Measurements from ENCODE around the gene DNAJC11. TPM values are rescaled to one million over a fixed set of nuclear protein-coding genes. Genes with fewer than 3 reads are reported as not detected.

The DNAJC11 gene
- total and polyA plus RNA-seq, 2 experiments from 2014 or later = 28.9 to 40.6 TPM

GRCh38 chr1:6627841-6628545, 73.6 kb downstream of the DNAJC11 start:
- no peak overlapping the region for H2AFZ ChIP-seq
- H4K20me1 ChIP-seq (ENCODE audit: insufficient read depth) = no peaks in the 10 kb centered on the region
- no peak for DNase-seq
- no peak overlapping the region for H3K27ac ChIP-seq
- H3K4me3 ChIP-seq = no peak overlapping the region
- in situ Hi-C loops (cut with MboI) = no loop called here
- H3K9me2 ChIP-seq (ENCODE audit: insufficient read depth) = no peaks in the 10 kb centered on the region
- peaks cover 17% of the 10 kb centered on the region for H3F3A ChIP-seq (ENCODE audit: insufficient read depth)
- H3K4me2 ChIP-seq (ENCODE audit: unreplicated experiment) = no peak overlapping the region
- peaks cover 52% of the 10 kb centered on the region for H3K79me2 ChIP-seq (ENCODE audit: insufficient read depth)
- H3K36me3 ChIP-seq (ENCODE audit: low read depth) = 0 out of 2 replicates have a peak, but pooled peaks cover 4% of the 10 kb centered on the region
- H3K9ac ChIP-seq = no peak overlapping the region
- no peaks in the 10 kb centered on the region for H3K4me1 ChIP-seq (ENCODE audit: insufficient read depth)
- TF ChIP-seq EZH2 (IDR thresholded peaks at IDR 0.05; ENCODE audit: insufficient read depth, poor library complexity, severe bottlenecking) (no peak), EZH2phosphoT487 (IDR thresholded peaks at IDR 0.05; ENCODE audit: insufficient read depth, low read depth) (no peak)
- H3K9me3 ChIP-seq (ENCODE audit: low read depth) = no peaks in the 10 kb centered on the region
- no peaks in the 10 kb centered on the region for H3K27me3 ChIP-seq (replicated peaks; ENCODE audit: insufficient read depth)
- 91 to 93% methylated on average over 21 of the region's 21 CpGs for WGBS, 2 experiments (ENCODE audit: low coverage in 1 of 2, low lambda C conversion rate in 2 of 2, missing lambda C conversion rate in 2 of 2)

GRCh38 chr1:6627031-6627430, 74.6 kb downstream of the DNAJC11 start:
- in situ Hi-C loops (cut with MboI) = no loop called here
- no peaks in the 10 kb centered on the region for H4K20me1 ChIP-seq (ENCODE audit: insufficient read depth)

GRCh38 chr1:6625584-6626149, 75.9 kb downstream of the DNAJC11 start:
- Histone ChIP-seq H3F3A (ENCODE audit: insufficient read depth) (peaks cover 30% of the 10 kb centered on the region), H3K4me2 (ENCODE audit: unreplicated experiment) (peak overlapping the region; percentile 79), H3K4me3 (peak overlapping the region; percentile 81), H3K36me3 (ENCODE audit: low read depth) (0 out of 2 replicates have a peak, but pooled peaks cover under 1% of the 10 kb centered on the region), H3K9ac (peak overlapping the region; percentile 85), H3K9me2 (ENCODE audit: insufficient read depth) (no peaks in the 10 kb centered on the region), H3K79me2 (ENCODE audit: insufficient read depth) (peaks cover 75% of the 10 kb centered on the region), H2AFZ (peak overlapping the region; percentile 77), H3K27ac (peak overlapping the region; percentile 54), H3K9me3 (ENCODE audit: low read depth) (no peaks in the 10 kb centered on the region), H3K4me1 (ENCODE audit: insufficient read depth) (no peaks in the 10 kb centered on the region), H4K20me1 (ENCODE audit: insufficient read depth) (no peaks in the 10 kb centered on the region), H3K27me3 (replicated peaks; ENCODE audit: insufficient read depth) (no peaks in the 10 kb centered on the region)
- TF ChIP-seq EZH2phosphoT487 (IDR thresholded peaks at IDR 0.05; ENCODE audit: insufficient read depth, low read depth) (no peak), EZH2 (IDR thresholded peaks at IDR 0.05; ENCODE audit: insufficient read depth, poor library complexity, severe bottlenecking) (no peak)
- DNase-seq = peak; percentile 86
- WGBS, 2 experiments (ENCODE audit: low coverage in 1 of 2, low lambda C conversion rate in 2 of 2, missing lambda C conversion rate in 2 of 2) = 2% methylated on average over 28 to 30 of the region's 32 CpGs
- in situ Hi-C loops (cut with MboI) = no loop called here

More at GRCh38 chr1:6627031-6627430, 74.6 kb downstream of the DNAJC11 start:
- 96 to 98% methylated on average over 9 of the region's 9 CpGs for WGBS, 2 experiments (ENCODE audit: low coverage in 1 of 2, low lambda C conversion rate in 2 of 2, missing lambda C conversion rate in 2 of 2)
- no peak for DNase-seq
- H3K27me3 ChIP-seq (replicated peaks; ENCODE audit: insufficient read depth) = no peaks in the 10 kb centered on the region
- H3K36me3 ChIP-seq (ENCODE audit: low read depth) = 0 out of 2 replicates have a peak, but pooled peaks cover 4% of the 10 kb centered on the region
- no peaks in the 10 kb centered on the region for H3K9me3 ChIP-seq (ENCODE audit: low read depth)
- H3K4me2 ChIP-seq (ENCODE audit: unreplicated experiment) = no peak overlapping the region
- no peaks in the 10 kb centered on the region for H3K4me1 ChIP-seq (ENCODE audit: insufficient read depth)
- TF ChIP-seq EZH2 (IDR thresholded peaks at IDR 0.05; ENCODE audit: insufficient read depth, poor library complexity, severe bottlenecking) = no peak
- TF ChIP-seq EZH2phosphoT487 (IDR thresholded peaks at IDR 0.05; ENCODE audit: insufficient read depth, low read depth) = no peak
- no peaks in the 10 kb centered on the region for H3K9me2 ChIP-seq (ENCODE audit: insufficient read depth)
- H3K9ac ChIP-seq = no peak overlapping the region
- H2AFZ ChIP-seq = no peak overlapping the region
- H3K27ac ChIP-seq = no peak overlapping the region
- peaks cover 26% of the 10 kb centered on the region for H3F3A ChIP-seq (ENCODE audit: insufficient read depth)
- H3K79me2 ChIP-seq (ENCODE audit: insufficient read depth) = peaks cover 61% of the 10 kb centered on the region
- no peak overlapping the region for H3K4me3 ChIP-seq

- Histone ChIP-seq H3K36me3 (ENCODE audit: low read depth) (peaks cover 7% of the 10 kb centered on the region), H3K4me3 (peak within 1 kb of the TSS; percentile 81), H3K9me2 (ENCODE audit: insufficient read depth) (no peaks in the 10 kb centered on the region), H2AFZ (peak within 1 kb of the TSS; percentile 77), H3F3A (ENCODE audit: insufficient read depth) (peaks cover 30% of the 10 kb centered on the region), H3K9me3 (ENCODE audit: low read depth) (no peaks in the 10 kb centered on the region), H3K9ac (peak within 1 kb of the TSS; percentile 85), H3K27me3 (replicated peaks; ENCODE audit: insufficient read depth) (no peaks in the 10 kb centered on the region), H3K79me2 (ENCODE audit: insufficient read depth) (peaks cover 82% of the 10 kb centered on the region), H3K27ac (peak within 1 kb of the TSS; percentile 54), H3K4me1 (ENCODE audit: insufficient read depth) (no peaks in the 10 kb centered on the region), H3K4me2 (ENCODE audit: unreplicated experiment) (peak within 1 kb of the TSS; percentile 79), H4K20me1 (ENCODE audit: insufficient read depth) (no peaks in the 10 kb centered on the region)
- in situ Hi-C loops (cut with MboI) = no loop called here
- DNase-seq = peak; percentile 95
- 3 to 6% methylated on average over 39 to 73 of the region's 73 CpGs for WGBS, 2 experiments (ENCODE audit: low coverage in 1 of 2, low lambda C conversion rate in 2 of 2, missing lambda C conversion rate in 2 of 2)
- no peak for TF ChIP-seq EZH2 (IDR thresholded peaks at IDR 0.05; ENCODE audit: insufficient read depth, poor library complexity, severe bottlenecking)
- no peak for TF ChIP-seq EZH2phosphoT487 (IDR thresholded peaks at IDR 0.05; ENCODE audit: insufficient read depth, low read depth)
Measured at GRCh38 chr1:6624710-6625583, 76.7 kb downstream of the DNAJC11 start, which contains the start of gene THAP3. TSS of gene THAP3 (plus strand) at chr1:6624868. CDS start at chr1:6625219, 351 bp downstream.
